ENCODE measurements around the gene KCNG3.

KCNG3 gene

GRCh38 chr2:42430188-42430587 lies 63.6 kb downstream of the KCNG3 start:
- Histone ChIP-seq H3K4me3 (no peak overlapping the region), H3K27ac (no peak overlapping the region), H3K9me3 (ENCODE audit: low read depth, low read length) (no peaks in the 10 kb centered on the region), H3K36me3 (ENCODE audit: insufficient read depth, low read length) (no peaks in the 10 kb centered on the region), H3K9ac (ENCODE audit: insufficient read length) (no peak overlapping the region)
- TF ChIP-seq FOXP2 (optimal IDR thresholded peaks at IDR 0.05; ENCODE audit: control extremely low read depth, extremely low read length, insufficient read depth) (no peak), EZH2 (IDR thresholded peaks at IDR 0.05) (no peak), POLR2AphosphoS5 (IDR thresholded peaks at IDR 0.05; ENCODE audit: borderline replicate concordance, low read depth, low read length) (no peak)
- no peak for DNase-seq (ENCODE audit: low read depth, low spot score)

- Histone ChIP-seq H3K27ac (no peak overlapping the region), H3K9ac (ENCODE audit: insufficient read length) (no peak overlapping the region), H3K9me3 (ENCODE audit: low read depth, low read length) (no peaks in the 10 kb centered on the region)
Measured at GRCh38 chr2:42429352-42429751, 64.4 kb downstream of the KCNG3 start.

GRCh38 chr2:42425697-42426096 lies 68.1 kb downstream of the KCNG3 start:
- Histone ChIP-seq H3K9ac (ENCODE audit: insufficient read length) (no peak overlapping the region), H3K9me3 (ENCODE audit: low read depth, low read length) (no peaks in the 10 kb centered on the region), H3K4me3 (no peak overlapping the region), H3K27ac (no peak overlapping the region), H3K36me3 (ENCODE audit: insufficient read depth, low read length) (no peaks in the 10 kb centered on the region)
- TF ChIP-seq POLR2AphosphoS5 (IDR thresholded peaks at IDR 0.05; ENCODE audit: borderline replicate concordance, low read depth, low read length) (no peak), FOXP2 (optimal IDR thresholded peaks at IDR 0.05; ENCODE audit: control extremely low read depth, extremely low read length, insufficient read depth) (no peak), EZH2 (IDR thresholded peaks at IDR 0.05) (no peak)
- DNase-seq (ENCODE audit: low read depth, low spot score), result no peak

More at GRCh38 chr2:42429352-42429751, 64.4 kb downstream of the KCNG3 start:
- Histone ChIP-seq H3K4me3 (no peak overlapping the region), H3K36me3 (ENCODE audit: insufficient read depth, low read length) (no peaks in the 10 kb centered on the region)
- no peak for DNase-seq (ENCODE audit: low read depth, low spot score)
- no peak for TF ChIP-seq POLR2AphosphoS5 (IDR thresholded peaks at IDR 0.05; ENCODE audit: borderline replicate concordance, low read depth, low read length)
- TF ChIP-seq EZH2 (IDR thresholded peaks at IDR 0.05), result no peak
- no peak for TF ChIP-seq FOXP2 (optimal IDR thresholded peaks at IDR 0.05; ENCODE audit: control extremely low read depth, extremely low read length, insufficient read depth)

GRCh38 chr2:42424033-42424432 lies 69.7 kb downstream of the KCNG3 start:
- H3K4me3 ChIP-seq, result no peak overlapping the region
- no peaks in the 10 kb centered on the region for H3K36me3 ChIP-seq (ENCODE audit: insufficient read depth, low read length)
- H3K9me3 ChIP-seq (ENCODE audit: low read depth, low read length), result no peaks in the 10 kb centered on the region
- no peak for TF ChIP-seq FOXP2 (optimal IDR thresholded peaks at IDR 0.05; ENCODE audit: control extremely low read depth, extremely low read length, insufficient read depth)
- TF ChIP-seq POLR2AphosphoS5 (IDR thresholded peaks at IDR 0.05; ENCODE audit: borderline replicate concordance, low read depth, low read length), result no peak
- no peak for TF ChIP-seq EZH2 (IDR thresholded peaks at IDR 0.05)
- H3K27ac ChIP-seq, result no peak overlapping the region
- DNase-seq (ENCODE audit: low read depth, low spot score), result no peak
- H3K9ac ChIP-seq (ENCODE audit: insufficient read length), result no peak overlapping the region

GRCh38 chr2:42421601-42422239 lies 72.1 kb downstream of the KCNG3 start:
- no peak for TF ChIP-seq POLR2AphosphoS5 (IDR thresholded peaks at IDR 0.05; ENCODE audit: borderline replicate concordance, low read depth, low read length)
- no peak for TF ChIP-seq EZH2 (IDR thresholded peaks at IDR 0.05)
- no peak for TF ChIP-seq FOXP2 (optimal IDR thresholded peaks at IDR 0.05; ENCODE audit: control extremely low read depth, extremely low read length, insufficient read depth)
- H3K27ac ChIP-seq, result no peak overlapping the region
- DNase-seq (ENCODE audit: low read depth, low spot score), result no peak
- H3K36me3 ChIP-seq (ENCODE audit: insufficient read depth, low read length), result no peaks in the 10 kb centered on the region
- no peak overlapping the region for H3K9ac ChIP-seq (ENCODE audit: insufficient read length)
- no peaks in the 10 kb centered on the region for H3K9me3 ChIP-seq (ENCODE audit: low read depth, low read length)
- H3K4me3 ChIP-seq, result no peak overlapping the region

- no peaks in the 10 kb centered on the region for H3K36me3 ChIP-seq (ENCODE audit: insufficient read depth, low read length)
- DNase-seq (ENCODE audit: low read depth, low spot score), result no peak
- H3K9me3 ChIP-seq (ENCODE audit: low read depth, low read length), result no peaks in the 10 kb centered on the region
- TF ChIP-seq POLR2AphosphoS5 (IDR thresholded peaks at IDR 0.05; ENCODE audit: borderline replicate concordance, low read depth, low read length), result no peak
- no peak for TF ChIP-seq FOXP2 (optimal IDR thresholded peaks at IDR 0.05; ENCODE audit: control extremely low read depth, extremely low read length, insufficient read depth)
- TF ChIP-seq EZH2 (IDR thresholded peaks at IDR 0.05), result no peak
- H3K9ac ChIP-seq (ENCODE audit: insufficient read length), result no peak overlapping the region
- no peak overlapping the region for H3K27ac ChIP-seq
- H3K4me3 ChIP-seq, result no peak overlapping the region
Measured at GRCh38 chr2:42421157-42421485, 72.7 kb downstream of the KCNG3 start.

GRCh38 chr2:42414648-42415047 lies 79.1 kb downstream of the KCNG3 start:
- Histone ChIP-seq H3K36me3 (ENCODE audit: insufficient read depth, low read length) (no peaks in the 10 kb centered on the region), H3K9ac (ENCODE audit: insufficient read length) (no peak overlapping the region), H3K4me3 (no peak overlapping the region), H3K9me3 (ENCODE audit: low read depth, low read length) (peaks cover 6% of the 10 kb centered on the region; the same call in 1 of the 2 replicates), H3K27ac (no peak overlapping the region)
- no peak for DNase-seq (ENCODE audit: low read depth, low spot score)
- TF ChIP-seq FOXP2 (optimal IDR thresholded peaks at IDR 0.05; ENCODE audit: control extremely low read depth, extremely low read length, insufficient read depth), result no peak
- TF ChIP-seq EZH2 (IDR thresholded peaks at IDR 0.05), result no peak
- TF ChIP-seq POLR2AphosphoS5 (IDR thresholded peaks at IDR 0.05; ENCODE audit: borderline replicate concordance, low read depth, low read length), result no peak

GRCh38 chr2:42414158-42414557 lies 79.6 kb downstream of the KCNG3 start:
- Histone ChIP-seq H3K9ac (ENCODE audit: insufficient read length) (no peak overlapping the region), H3K4me3 (no peak overlapping the region), H3K36me3 (ENCODE audit: insufficient read depth, low read length) (no peaks in the 10 kb centered on the region), H3K9me3 (ENCODE audit: low read depth, low read length) (peaks cover 6% of the 10 kb centered on the region; the same call in 1 of the 2 replicates), H3K27ac (no peak overlapping the region)
- DNase-seq (ENCODE audit: low read depth, low spot score), result no peak
- TF ChIP-seq FOXP2 (optimal IDR thresholded peaks at IDR 0.05; ENCODE audit: control extremely low read depth, extremely low read length, insufficient read depth) (no peak), EZH2 (IDR thresholded peaks at IDR 0.05) (no peak), POLR2AphosphoS5 (IDR thresholded peaks at IDR 0.05; ENCODE audit: borderline replicate concordance, low read depth, low read length) (no peak)

Data from SK-N-MC (cell line).